Endothelial cell of hepatic sinusoid (primary cell): Measurements from ENCODE around the gene GABRD.
"Not testable (repeated sequence)": the region's sequence is repeated elsewhere in the genome, so short reads cannot be mapped to it uniquely, and the experiment has no call there.

ENCODE experiments used
- in situ Hi-C: cut with HindIII; loops from 2 replicates; pipeline ENCODE4 v1.10.0; 2017; ENCODE audit warnings: low sequenced_read_pairs

Gene GABRD

GRCh38 chr1:2019172-2019543 lies at the start of gene GABRD:
Gene GABRD, plus strand, starts transcription at chr1:2019345. Its CDS starts 79 bp downstream, at chr1:2019424.
- in situ Hi-C loops: no loop called here

- in situ Hi-C loops: no loop called here
These were observed 49.6 kb upstream of the GABRD start for GRCh38 chr1:1969505-1969900.

GRCh38 chr1:1969953-1970716 lies 49.0 kb upstream of the GABRD start:
- in situ Hi-C loops: no loop called here

- in situ Hi-C loops: no loop called here
These were observed 48.1 kb upstream of the GABRD start for GRCh38 chr1:1971017-1971416.

GRCh38 chr1:1971688-1972087 lies 47.5 kb upstream of the GABRD start:
- in situ Hi-C loops: no loop called here

GRCh38 chr1:1972976-1973715 lies 46.0 kb upstream of the GABRD start:
- in situ Hi-C loops: no loop called here

- in situ Hi-C loops: no loop called here
These were observed 45.2 kb upstream of the GABRD start for GRCh38 chr1:1973716-1974642.

GRCh38 chr1:1974834-1975233 lies 44.3 kb upstream of the GABRD start:
- in situ Hi-C loops: no loop called here

- in situ Hi-C loops: no loop called here
These were observed 43.6 kb upstream of the GABRD start for GRCh38 chr1:1975535-1975934.

- in situ Hi-C loops: no loop called here
These were observed 43.1 kb upstream of the GABRD start for GRCh38 chr1:1976031-1976430.

- in situ Hi-C loops: no loop called here
These were observed 41.0 kb upstream of the GABRD start for GRCh38 chr1:1978108-1978507.

GRCh38 chr1:1978690-1979481 lies 40.3 kb upstream of the GABRD start:
- in situ Hi-C loops: not testable (repeated sequence)

- in situ Hi-C loops: no loop called here
These were observed 39.5 kb upstream of the GABRD start for GRCh38 chr1:1979482-1980165.

- in situ Hi-C loops: no loop called here
These were observed 38.5 kb upstream of the GABRD start for GRCh38 chr1:1980467-1981141.

- in situ Hi-C loops: no loop called here
These were observed 38.0 kb upstream of the GABRD start for GRCh38 chr1:1981142-1981500.

GRCh38 chr1:1981631-1982327 lies 37.4 kb upstream of the GABRD start:
- in situ Hi-C loops: not testable (repeated sequence)

- in situ Hi-C loops: no loop called here
These were observed 36.5 kb upstream of the GABRD start for GRCh38 chr1:1982379-1983232.

GRCh38 chr1:1984560-1985070 lies 34.5 kb upstream of the GABRD start:
- in situ Hi-C loops: no loop called here
